Activated CD4-positive, alpha-beta memory T cell treated with anti-CD3 and anti-CD28 coated beads for 36 hours (primary cell): Measurements from ENCODE around the gene RAD51B. TPM values are rescaled to one million over a fixed set of nuclear protein-coding genes. Genes with fewer than 3 reads are reported as not detected.
"Not testable (repeated sequence)": the region's sequence is repeated elsewhere in the genome, so short reads cannot be mapped to it uniquely, and the experiment has no call there.

ENCODE experiments used
- CTCF ChIA-PET: fragments of 350-600 bp; sonication (Branson Sonifier 250); formaldehyde crosslinking; loops from one replicate; lab custom pipeline; 2021; ENCODE audit warnings: antibody characterized with exemption, inconsistent platforms; lab: Charles Lee
- POLR2A ChIA-PET: fragments of 350-600 bp; sonication (Branson Sonifier 250); formaldehyde crosslinking; loops from one replicate; lab custom pipeline; 2021; ENCODE audit warnings: antibody characterized with exemption; lab: Charles Lee
- DNase-seq: peaks from one replicate; pipeline ENCODE4 v3.0.0-alpha.2; 2020
- H3K27ac Mint-ChIP-seq: one replicate; pipeline ENCODE4 v1.8.0; 2021; ENCODE audit warnings: mixed read lengths
- H3K27me3 Mint-ChIP-seq: one replicate; pipeline ENCODE4 v1.8.0; 2021; ENCODE audit warnings: mixed read lengths
- H3K36me3 Mint-ChIP-seq: one replicate; pipeline ENCODE4 v1.8.0; 2021; ENCODE audit warnings: mixed read lengths
- H3K4me1 Mint-ChIP-seq: one replicate; pipeline ENCODE4 v1.8.0; 2021; ENCODE audit warnings: low read depth, mixed read lengths
- H3K4me3 Mint-ChIP-seq: one replicate; pipeline ENCODE4 v1.8.0; 2021; ENCODE audit warnings: mild to moderate bottlenecking, mixed read lengths
- H3K9me3 Mint-ChIP-seq: one replicate; pipeline ENCODE4 v1.8.0; 2021; ENCODE audit warnings: mixed read lengths
- intact Hi-C: fragments of 100-400 bp; cut with micrococcal nuclease; formaldehyde crosslinking; loops from one replicate; pipeline ENCODE4 v1.15.1; 2023
- total RNA-seq, 2 experiments: library from RNA; stranded (reverse); gene quantifications; one replicate each; pipeline ENCODE4 v1.2.3, GENCODE V29; 2021

Gene RAD51B
- total RNA-seq, 2 experiments from 2014 or later, result 32.3 to 34.3 TPM

- Mint-ChIP-seq H3K27me3 (no peaks in the 10 kb centered on the region), H3K36me3 (no peaks in the 10 kb centered on the region), H3K4me1 (peaks cover 22% of the 10 kb centered on the region), H3K9me3 (no peaks in the 10 kb centered on the region), H3K4me3 (no peak overlapping the region), H3K27ac (no peak overlapping the region)
- POLR2A ChIA-PET, result no interaction called here
- intact Hi-C loops, result no loop called here
- no peak for DNase-seq
- CTCF ChIA-PET, result interaction anchor here (1.4 kb wide), 1 partner anchor 20 kb away, joined by 3 read pairs; no protein-coding TSS in a partner anchor
These were observed 941.8 kb downstream of the RAD51B start for GRCh38 chr14:68761391-68761790.

- H3K4me1 Mint-ChIP-seq, result peaks cover 24% of the 10 kb centered on the region
- H3K27me3 Mint-ChIP-seq, result no peaks in the 10 kb centered on the region
- no peaks in the 10 kb centered on the region for H3K9me3 Mint-ChIP-seq
- no peaks in the 10 kb centered on the region for H3K36me3 Mint-ChIP-seq
- no peak overlapping the region for H3K4me3 Mint-ChIP-seq
- no peak for DNase-seq
- CTCF ChIA-PET, result interaction anchor here (0.6 to 1.3 kb wide), 4 partner anchors 10 to 127 kb away, joined by 3 read pairs; no protein-coding TSS in a partner anchor
- POLR2A ChIA-PET, result interaction anchor here (0.6 to 1.1 kb wide), 4 partner anchors 17 to 811 kb away, joined by 3 to 6 read pairs (median 4); no protein-coding TSS in a partner anchor
- intact Hi-C loops, result no loop called here
- no peak overlapping the region for H3K27ac Mint-ChIP-seq
These were observed 943.6 kb downstream of the RAD51B start for GRCh38 chr14:68762953-68763764.

- ChIA-PET CTCF (interaction anchor here (0.6 to 1.3 kb wide), 2 partner anchors 18 to 104 kb away, joined by 3 read pairs; no protein-coding TSS in a partner anchor), POLR2A (interaction anchor here (0.6 to 1.1 kb wide), 2 partner anchors 18 to 81 kb away, joined by 3 to 4 read pairs; no protein-coding TSS in a partner anchor)
- intact Hi-C loops, DNase-seq, H3K27ac Mint-ChIP-seq, H3K4me3 Mint-ChIP-seq, H3K36me3 Mint-ChIP-seq, H3K27me3 Mint-ChIP-seq, H3K9me3 Mint-ChIP-seq: not testable (repeated sequence)
- peaks cover 22% of the 10 kb centered on the region for H3K4me1 Mint-ChIP-seq
These were observed 944.3 kb downstream of the RAD51B start for GRCh38 chr14:68763843-68764242.

- DNase-seq, result peak; percentile 52
- intact Hi-C loops, result loop anchor here (1.0 kb wide), 1 partner anchor 16 kb away; no protein-coding TSS in a partner anchor
- H3K27ac Mint-ChIP-seq, result no peak overlapping the region
- H3K4me3 Mint-ChIP-seq, result no peak overlapping the region
- H3K36me3 Mint-ChIP-seq, result no peaks in the 10 kb centered on the region
- H3K27me3 Mint-ChIP-seq, result no peaks in the 10 kb centered on the region
- no peaks in the 10 kb centered on the region for H3K9me3 Mint-ChIP-seq
- ChIA-PET CTCF (interaction anchor here (1.2 kb wide), 1 partner anchor 23 kb away, joined by 4 read pairs; no protein-coding TSS in a partner anchor), POLR2A (interaction anchor here (1.0 kb wide), 1 partner anchor 16 kb away, joined by 3 read pairs; no protein-coding TSS in a partner anchor)
- H3K4me1 Mint-ChIP-seq, result peaks cover 34% of the 10 kb centered on the region
These were observed 947.0 kb downstream of the RAD51B start for GRCh38 chr14:68766299-68767247.

- CTCF ChIA-PET, result interaction anchor here (1.2 kb wide), 1 partner anchor 22 kb away, joined by 4 read pairs; no protein-coding TSS in a partner anchor
- intact Hi-C loops, result loop anchor here (1.0 kb wide), 1 partner anchor 15 kb away; no protein-coding TSS in a partner anchor
- Mint-ChIP-seq H3K4me3 (no peak overlapping the region), H3K36me3 (no peaks in the 10 kb centered on the region), H3K27me3 (no peaks in the 10 kb centered on the region), H3K9me3 (no peaks in the 10 kb centered on the region), H3K4me1 (peaks cover 40% of the 10 kb centered on the region), H3K27ac (no peak overlapping the region)
- no peak for DNase-seq
- POLR2A ChIA-PET, result no interaction called here
These were observed 947.7 kb downstream of the RAD51B start for GRCh38 chr14:68767248-68767645.

- ChIA-PET CTCF (no interaction called here), POLR2A (no interaction called here)
- intact Hi-C loops, result no loop called here
- no peak for DNase-seq
- H3K4me1 Mint-ChIP-seq, result peaks cover 49% of the 10 kb centered on the region
- H3K36me3 Mint-ChIP-seq, result no peaks in the 10 kb centered on the region
- H3K27ac Mint-ChIP-seq, result no peak overlapping the region
- H3K4me3 Mint-ChIP-seq, result no peak overlapping the region
- no peaks in the 10 kb centered on the region for H3K9me3 Mint-ChIP-seq
- no peaks in the 10 kb centered on the region for H3K27me3 Mint-ChIP-seq
These were observed 948.7 kb downstream of the RAD51B start for GRCh38 chr14:68768316-68768715.

- H3K4me3 Mint-ChIP-seq, result no peak overlapping the region
- H3K27me3 Mint-ChIP-seq, result no peaks in the 10 kb centered on the region
- POLR2A ChIA-PET, result no interaction called here
- no peak overlapping the region for H3K27ac Mint-ChIP-seq
- no peaks in the 10 kb centered on the region for H3K9me3 Mint-ChIP-seq
- no peaks in the 10 kb centered on the region for H3K36me3 Mint-ChIP-seq
- peaks cover 59% of the 10 kb centered on the region for H3K4me1 Mint-ChIP-seq
- intact Hi-C loops, result no loop called here
- CTCF ChIA-PET, result no interaction called here
- DNase-seq, result no peak
These were observed 950.5 kb downstream of the RAD51B start for GRCh38 chr14:68770051-68770450.

- no peak overlapping the region for H3K4me3 Mint-ChIP-seq
- intact Hi-C loops, result no loop called here
- H3K36me3 Mint-ChIP-seq, result no peaks in the 10 kb centered on the region
- peaks cover 3% of the 10 kb centered on the region for H3K9me3 Mint-ChIP-seq
- ChIA-PET POLR2A (interaction anchor here (0.6 kb wide), 1 partner anchor 365 kb away, joined by 3 read pairs; no protein-coding TSS in a partner anchor), CTCF (interaction anchor here (0.7 to 6.0 kb wide), 4 partner anchors 18 to 142 kb away, joined by 3 to 28 read pairs (median 3); no protein-coding TSS in a partner anchor)
- H3K27ac Mint-ChIP-seq, result no peak overlapping the region
- peaks cover 57% of the 10 kb centered on the region for H3K4me1 Mint-ChIP-seq
- H3K27me3 Mint-ChIP-seq, result no peaks in the 10 kb centered on the region
- DNase-seq, result no peak
These were observed 951.1 kb downstream of the RAD51B start for GRCh38 chr14:68770553-68771286.

- Mint-ChIP-seq H3K9me3 (peaks cover 3% of the 10 kb centered on the region), H3K4me3 (peak overlapping the region; percentile 38), H3K4me1 (peaks cover 53% of the 10 kb centered on the region), H3K27me3 (no peaks in the 10 kb centered on the region), H3K36me3 (no peaks in the 10 kb centered on the region), H3K27ac (peak overlapping the region; percentile 75)
- ChIA-PET CTCF (interaction anchor here (0.7 to 6.0 kb wide), 6 partner anchors 9 to 143 kb away, joined by 3 to 28 read pairs (median 4); no protein-coding TSS in a partner anchor), POLR2A (interaction anchor here (1.2 kb wide), 1 partner anchor 108 kb away, joined by 3 read pairs; no protein-coding TSS in a partner anchor)
- peak; percentile 47 for DNase-seq
- intact Hi-C loops, result no loop called here
These were observed 952.1 kb downstream of the RAD51B start for GRCh38 chr14:68771631-68772030.

GRCh38 chr14:68772761-68773381 lies 953.3 kb downstream of the RAD51B start:
- intact Hi-C loops, result no loop called here
- Mint-ChIP-seq H3K9me3 (peaks cover 3% of the 10 kb centered on the region), H3K4me1 (peaks cover 52% of the 10 kb centered on the region), H3K27ac (no peak overlapping the region), H3K36me3 (no peaks in the 10 kb centered on the region), H3K27me3 (no peaks in the 10 kb centered on the region), H3K4me3 (no peak overlapping the region)
- ChIA-PET CTCF (interaction anchor here (0.9 to 6.0 kb wide), 7 partner anchors 8 to 829 kb away, joined by 3 to 28 read pairs (median 4); no protein-coding TSS in a partner anchor), POLR2A (interaction anchor here (1.0 kb wide), 1 partner anchor 15 kb away, joined by 3 read pairs; no protein-coding TSS in a partner anchor)
- no peak for DNase-seq
